Endothelial cell of umbilical vein (primary cell): ENCODE measurements around the gene VIT.

ENCODE experiments used
- EZH2 ChIP-seq: IDR thresholded peaks from 2 replicates; pipeline ENCODE4 v1.6.1; 2012; ENCODE audit warnings: borderline replicate concordance, low read depth, mild to moderate bottlenecking, moderate library complexity, low read length, inconsistent platforms; ENCODE audit not compliant: severe bottlenecking
- FOS ChIP-seq: IDR thresholded peaks from 2 replicates; pipeline ENCODE4 v1.6.1; 2011; ENCODE audit warnings: mild to moderate bottlenecking, low read length, moderate library complexity, borderline replicate concordance; ENCODE audit not compliant: insufficient read depth
- GATA2 ChIP-seq: IDR thresholded peaks from 2 replicates; pipeline ENCODE4 v1.7.0; 2011; ENCODE audit warnings: low read depth, mild to moderate bottlenecking, moderate library complexity, mixed read lengths, low read length; ENCODE audit not compliant: insufficient read length, insufficient read depth
- JUN ChIP-seq: IDR thresholded peaks from 2 replicates; pipeline ENCODE4 v1.6.1; 2011; ENCODE audit warnings: borderline replicate concordance, low read depth; ENCODE audit not compliant: insufficient read length, insufficient read depth
- MYC ChIP-seq: IDR thresholded peaks from one replicate; pipeline ENCODE4 v1.6.1; 2011; ENCODE audit warnings: mild to moderate bottlenecking, low read depth, low read length
- POLR2A ChIP-seq: IDR thresholded peaks from 2 replicates; pipeline ENCODE4 v1.6.1; 2012; ENCODE audit warnings: low read depth, mild to moderate bottlenecking, control low read depth, low read length
- POLR2AphosphoS5 ChIP-seq: IDR thresholded peaks from 2 replicates; pipeline ENCODE4 v1.6.1; 2012; ENCODE audit warnings: low read depth, mild to moderate bottlenecking, control low read depth, low read length, moderate library complexity; ENCODE audit not compliant: insufficient read depth
- TF ChIP-seq, protein P1 (sequence below), 2 donors: IDR thresholded peaks; 1 replicate in 1 of 2; 2 replicates in 1 of 2; pipeline ENCODE4 v1.5.1; 2011; ENCODE audit warnings: low read length in 2 of 2, mild to moderate bottlenecking in 2 of 2, moderate library complexity in 2 of 2, control low read depth in 1 of 2, inconsistent platforms in 1 of 2, low read depth in 1 of 2; ENCODE audit not compliant: insufficient read depth in 1 of 2; ENCODE audit errors: extremely low read depth in 1 of 2
- TF ChIP-seq, protein P2 (sequence below): IDR thresholded peaks from 2 replicates; pipeline ENCODE4 v1.6.1; 2011; ENCODE audit not compliant: insufficient read depth, insufficient read length

DNA sequence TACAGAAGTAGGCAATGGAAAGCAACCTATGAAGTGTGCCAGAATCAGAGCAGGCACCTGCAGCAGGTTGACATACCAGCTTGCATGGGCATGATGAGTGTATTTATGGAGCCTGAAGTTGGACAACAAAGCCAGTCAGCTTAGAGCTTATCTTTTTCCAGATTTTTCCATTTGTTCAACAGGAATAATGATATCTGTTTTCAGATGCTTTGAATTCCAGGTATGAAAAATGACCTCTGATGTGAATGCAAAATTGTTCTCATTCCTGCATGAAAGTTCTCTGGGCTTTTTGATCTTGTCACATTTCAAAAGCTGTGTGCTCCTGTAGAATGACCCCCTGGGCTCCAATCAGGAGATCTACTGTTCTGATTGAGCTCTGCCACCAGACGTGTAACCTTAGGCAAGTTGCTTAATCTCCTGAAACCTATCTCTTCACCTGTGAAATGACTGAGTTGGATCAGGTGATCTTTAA is 38.2 kb upstream of the VIT start:
- TF ChIP-seq, protein P1, sequence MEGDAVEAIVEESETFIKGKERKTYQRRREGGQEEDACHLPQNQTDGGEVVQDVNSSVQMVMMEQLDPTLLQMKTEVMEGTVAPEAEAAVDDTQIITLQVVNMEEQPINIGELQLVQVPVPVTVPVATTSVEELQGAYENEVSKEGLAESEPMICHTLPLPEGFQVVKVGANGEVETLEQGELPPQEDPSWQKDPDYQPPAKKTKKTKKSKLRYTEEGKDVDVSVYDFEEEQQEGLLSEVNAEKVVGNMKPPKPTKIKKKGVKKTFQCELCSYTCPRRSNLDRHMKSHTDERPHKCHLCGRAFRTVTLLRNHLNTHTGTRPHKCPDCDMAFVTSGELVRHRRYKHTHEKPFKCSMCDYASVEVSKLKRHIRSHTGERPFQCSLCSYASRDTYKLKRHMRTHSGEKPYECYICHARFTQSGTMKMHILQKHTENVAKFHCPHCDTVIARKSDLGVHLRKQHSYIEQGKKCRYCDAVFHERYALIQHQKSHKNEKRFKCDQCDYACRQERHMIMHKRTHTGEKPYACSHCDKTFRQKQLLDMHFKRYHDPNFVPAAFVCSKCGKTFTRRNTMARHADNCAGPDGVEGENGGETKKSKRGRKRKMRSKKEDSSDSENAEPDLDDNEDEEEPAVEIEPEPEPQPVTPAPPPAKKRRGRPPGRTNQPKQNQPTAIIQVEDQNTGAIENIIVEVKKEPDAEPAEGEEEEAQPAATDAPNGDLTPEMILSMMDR (IDR thresholded peaks at IDR 0.05; ENCODE audit: extremely low read depth in 1 of 2, insufficient read depth in 1 of 2, low read depth in 1 of 2, low read length in 2 of 2) = no peak
- TF ChIP-seq, protein P2, sequence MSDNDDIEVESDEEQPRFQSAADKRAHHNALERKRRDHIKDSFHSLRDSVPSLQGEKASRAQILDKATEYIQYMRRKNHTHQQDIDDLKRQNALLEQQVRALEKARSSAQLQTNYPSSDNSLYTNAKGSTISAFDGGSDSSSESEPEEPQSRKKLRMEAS = no peak
- TF ChIP-seq FOS = no peak
- TF ChIP-seq POLR2AphosphoS5 = no peak
- no peak for TF ChIP-seq POLR2A
- TF ChIP-seq EZH2 = no peak
- no peak for TF ChIP-seq JUN
- no peak for TF ChIP-seq MYC
- TF ChIP-seq GATA2 = no peak
